ENCODE data around the gene SH3RF1.

Gene SH3RF1

GRCh38 chr4:169251291-169252235, 19.2 kb downstream of the SH3RF1 start:
- no peak for DNase-seq

GRCh38 chr4:169250796-169251195, 20.0 kb downstream of the SH3RF1 start:
- no peak for ATAC-seq
- DNase-seq: no peak

More at GRCh38 chr4:169251291-169252235, 19.2 kb downstream of the SH3RF1 start:
- no peak for ATAC-seq

GRCh38 chr4:169249999-169250398, 20.8 kb downstream of the SH3RF1 start:
- no peak for ATAC-seq
- no peak for DNase-seq

GRCh38 chr4:169249214-169249973, 21.4 kb downstream of the SH3RF1 start:
- DNase-seq: no peak
- ATAC-seq: no peak

GRCh38 chr4:169248645-169249044, 22.1 kb downstream of the SH3RF1 start:
- DNase-seq: no peak
- no peak for ATAC-seq

GRCh38 chr4:169246957-169247396, 23.8 kb downstream of the SH3RF1 start:
- ATAC-seq (no peak), DNase-seq (no peak)

GRCh38 chr4:169246279-169246678, 24.5 kb downstream of the SH3RF1 start:
- DNase-seq: no peak
- ATAC-seq: no peak

GRCh38 chr4:169245061-169245460, 25.7 kb downstream of the SH3RF1 start:
- no peak for ATAC-seq
- DNase-seq: no peak

- DNase-seq: no peak
- ATAC-seq: no peak
Measured at GRCh38 chr4:169243825-169244609, 26.7 kb downstream of the SH3RF1 start.

GRCh38 chr4:169241464-169241863, 29.3 kb downstream of the SH3RF1 start:
- ATAC-seq: no peak

GRCh38 chr4:169239221-169239905, 31.4 kb downstream of the SH3RF1 start:
- DNase-seq: no peak
- no peak for ATAC-seq

More at GRCh38 chr4:169241464-169241863, 29.3 kb downstream of the SH3RF1 start:
- no peak for DNase-seq

- ATAC-seq (no peak), DNase-seq (no peak)
Measured at GRCh38 chr4:169238445-169238844, 32.3 kb downstream of the SH3RF1 start.

- DNase-seq (no peak), ATAC-seq (no peak)
Measured at GRCh38 chr4:169236873-169237626, 33.7 kb downstream of the SH3RF1 start.

GRCh38 chr4:169236078-169236477, 34.7 kb downstream of the SH3RF1 start:
- no peak for ATAC-seq
- no peak for DNase-seq

GRCh38 chr4:169234137-169234855, 36.5 kb downstream of the SH3RF1 start:
- ATAC-seq (no peak), DNase-seq (no peak)

- ATAC-seq (no peak), DNase-seq (no peak)
Measured at GRCh38 chr4:169233691-169234090, 37.1 kb downstream of the SH3RF1 start.

- ATAC-seq: no peak
- DNase-seq: no peak
Measured at GRCh38 chr4:169231647-169232262, 39.0 kb downstream of the SH3RF1 start.

GRCh38 chr4:169229571-169230028, 41.2 kb downstream of the SH3RF1 start:
- ATAC-seq: no peak
- no peak for DNase-seq

- DNase-seq: no peak
- ATAC-seq: no peak
Measured at GRCh38 chr4:169228076-169228475, 42.7 kb downstream of the SH3RF1 start.

GRCh38 chr4:169226565-169226964, 44.2 kb downstream of the SH3RF1 start:
- ATAC-seq: no peak
- DNase-seq: no peak

Data from stimulated activated naive CD8-positive, alpha-beta T cell treated with anti-CD3 and anti-CD28 coated beads, Interleukin-15, Interleukin-2, amounts not matched to agents 100 U/mL and 50 U/mL, for 24 hours (primary cell).